Measurements from ENCODE around the gene YAE1.

GRCh38 chr7:39617005-39617404, 50.8 kb downstream of the YAE1 start:
- no peak for TF ChIP-seq ZBTB7A (IDR thresholded peaks at IDR 0.05; ENCODE audit: low read depth)
- no peak for TF ChIP-seq EP300 (IDR thresholded peaks at IDR 0.05; ENCODE audit: borderline replicate concordance)
- no peak for TF ChIP-seq REST (IDR thresholded peaks at IDR 0.05; ENCODE audit: low read depth)
- no peak for TF ChIP-seq TCF12 (IDR thresholded peaks at IDR 0.05; ENCODE audit: low read depth)
- no peak for TF ChIP-seq TEAD4 (IDR thresholded peaks at IDR 0.05)
- TF ChIP-seq MAX (IDR thresholded peaks at IDR 0.05), result no peak
- TF ChIP-seq YY1 (IDR thresholded peaks at IDR 0.05; ENCODE audit: low read depth), result no peak
- no peak for TF ChIP-seq FOXM1 (IDR thresholded peaks at IDR 0.05; ENCODE audit: borderline replicate concordance, low read depth)
- no peak for TF ChIP-seq TAF1 (IDR thresholded peaks at IDR 0.05; ENCODE audit: low read depth)
